HepG2 (cell line): ENCODE data around the gene ACAP2. TPM values are rescaled to one million over a fixed set of nuclear protein-coding genes. Genes with fewer than 3 reads are reported as not detected.

Source experiments
- ZNF878 ChIP-seq: sonication (generic); formaldehyde crosslinking; IDR thresholded peaks from 2 replicates; pipeline ENCODE4 v1.8.1; 2023; ENCODE audit warnings: mild to moderate bottlenecking, missing genetic modification reagents, moderate library complexity
- polyA plus RNA-seq, 8 experiments: library from polyadenylated mRNA; depleted of rRNA in 3 of 8; stranded (reverse) in 7 of 8; unstranded in 1 of 8; fragments of >200 nt; fragmentation: Illumina TruSeq in 4 of 8; extraction: Trizol in 4 of 8; gene quantifications; 2 replicates each; pipeline versions ENCODE4 v1.2.1 to v1.2.3, GENCODE V29; 2011 to 2016; ENCODE audit warnings: low read depth in 4 of 8, missing spikeins in 1 of 8, mixed read lengths in 1 of 8; ENCODE audit not compliant: insufficient read depth in 1 of 8
- small RNA-seq, 3 experiments: library from RNA; depleted of rRNA; stranded (forward); fragments of <200 nt; gene quantifications; one replicate each; pipeline ENCODE3, GENCODE V24; 2012; ENCODE audit warnings: low read depth in 2 of 3, low replicate concordance in 1 of 3; ENCODE audit not compliant: insufficient read length in 3 of 3, insufficient read depth in 2 of 3
- total RNA-seq, 5 experiments: library from RNA; depleted of rRNA; stranded (reverse); fragments of >200 nt; fragmentation: Illumina TruSeq; extraction: Trizol; gene quantifications; 2 replicates each; pipeline ENCODE4 v1.2.3, GENCODE V29; 2016; ENCODE audit warnings: low read depth in 1 of 5

ACAP2 gene
- total and polyA plus RNA-seq, 2 of the 13 experiments (the other 11 are each of a cell fraction or from before 2014, with no cell fraction given) = 7.3 to 23.9 TPM

DNA sequence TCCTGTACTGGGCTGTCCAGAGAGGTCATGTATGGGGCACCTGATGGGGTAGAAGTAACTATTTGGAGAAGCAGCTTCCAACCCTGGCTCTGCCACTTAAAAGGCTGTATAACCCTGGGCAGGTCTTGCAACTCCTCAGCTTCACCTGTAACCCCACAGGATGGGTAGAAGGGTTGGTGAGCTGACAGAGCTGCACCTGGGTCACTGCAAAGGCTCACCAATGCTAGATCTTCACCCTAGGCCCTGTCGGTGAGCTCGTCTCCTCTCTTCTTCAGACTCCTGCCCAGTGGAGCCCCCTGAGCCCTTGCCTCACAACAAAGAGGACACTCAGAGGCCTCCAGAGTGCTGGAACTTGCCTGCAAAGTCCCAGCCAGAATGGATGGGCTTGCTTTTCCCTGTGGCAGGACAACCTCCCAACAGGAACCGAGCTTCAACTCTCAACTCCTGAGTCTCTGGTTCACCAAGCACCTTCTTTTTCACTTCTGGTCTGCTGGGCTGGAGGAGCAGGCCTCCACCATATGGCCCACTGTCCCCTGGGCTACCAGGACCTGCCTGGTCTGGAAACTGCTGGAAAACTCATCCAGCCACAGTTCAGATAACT is 217.7 kb downstream of the ACAP2 start (continued):
- TF ChIP-seq ZNF878 = no peak

Small RNA genes lying within 50 kb of the gene (small RNA-seq; reads per million reads assigned to genes)
- 0 reads per million in 3 experiments for gene RF00019

Other genes with a start within 250 kb of the ACAP2 start
- 10.8 and 19.0 TPM in 2 replicates for gene XXYLT1, start 171.9 kb downstream of the ACAP2 start, total RNA-seq (2016; rRNA removed; fragmentation: Illumina TruSeq; extraction: Trizol)
- gene XXYLT1, start 171.9 kb downstream of the ACAP2 start, polyA plus RNA-seq (2011; rRNA removed) = 17.3 and 17.7 TPM in 2 replicates
- gene PPP1R2, start 100.3 kb upstream of the ACAP2 start, total RNA-seq (2016; rRNA removed; fragmentation: Illumina TruSeq; extraction: Trizol) = 36.5 and 65.6 TPM in 2 replicates
- gene PPP1R2, start 100.3 kb upstream of the ACAP2 start, polyA plus RNA-seq (2011; rRNA removed) = 67.0 and 86.5 TPM in 2 replicates
- gene APOD, start 140.9 kb upstream of the ACAP2 start, total RNA-seq (2016; rRNA removed; fragmentation: Illumina TruSeq; extraction: Trizol) = not detected in 2 replicates
- gene APOD, start 140.9 kb upstream of the ACAP2 start, polyA plus RNA-seq (2011; rRNA removed) = 0.13 TPM in 1 of 2 replicates, not detected in the other